ENCODE measurements around the gene UTY. TPM values are rescaled to one million over a fixed set of nuclear protein-coding genes. Genes with fewer than 3 reads are reported as not detected.

Gene UTY
- total and polyA plus RNA-seq, 9 of the 15 experiments (the other 6 are each of a cell fraction or from before 2014, with no cell fraction given) = 0.09 TPM; not detected in 8

DNA sequence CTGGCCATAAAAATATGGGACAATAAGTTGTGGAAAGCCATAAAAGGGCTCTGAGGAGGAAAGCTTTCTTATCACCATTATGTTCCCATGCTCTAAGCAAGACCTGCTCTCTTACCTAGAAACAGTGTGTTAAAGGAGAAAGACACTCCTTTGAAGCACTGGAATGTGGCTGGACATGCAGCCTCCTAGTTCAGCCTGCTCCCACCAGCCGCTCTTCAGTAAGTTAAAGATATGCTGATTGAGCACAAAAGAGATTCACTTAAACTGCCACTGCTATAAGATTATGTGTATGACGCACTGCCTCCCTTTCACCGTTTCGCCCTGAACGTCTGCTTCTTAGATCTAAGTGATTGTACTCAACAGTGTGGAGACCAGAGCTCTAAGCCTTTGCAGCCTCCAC lies 146.0 kb downstream of the UTY start:
- Histone ChIP-seq H3K27me3 (ENCODE audit: control insufficient read depth in 2 of 2, insufficient read depth in 2 of 2, low read length in 2 of 2) (no peaks in the 10 kb centered on the region), H4K20me1 (replicated peaks; ENCODE audit: control insufficient read depth, insufficient read depth, low read length) (no peaks in the 10 kb centered on the region), H3K4me3 (no peak overlapping the region), H3K4me2 (ENCODE audit: insufficient read depth, low read length) (no peak overlapping the region), H3K9me1 (ENCODE audit: control insufficient read depth, insufficient read depth, low read length) (no peaks in the 10 kb centered on the region), H3K9me3 (replicated peaks; ENCODE audit: control insufficient read depth, insufficient read depth, low read depth, low read length) (no peaks in the 10 kb centered on the region), H3K27ac (ENCODE audit: extremely low read depth, low read depth, low read length) (no peak overlapping the region), H3K36me3 (ENCODE audit: control insufficient read depth, insufficient read depth, low read length) (no peaks in the 10 kb centered on the region), H2AFZ (ENCODE audit: low read depth, low read length) (no peak overlapping the region), H3K9ac (ENCODE audit: insufficient read depth in 1 of 2, low read depth in 2 of 2, low read length in 2 of 2) (no peak overlapping the region), H3K4me1 (replicated peaks in 1 of 2; ENCODE audit: control insufficient read depth in 2 of 2, insufficient read depth in 2 of 2, low read length in 2 of 2) (no peaks in the 10 kb centered on the region), H3K79me2 (ENCODE audit: control insufficient read depth, insufficient read depth, low read length) (no peaks in the 10 kb centered on the region)
- no peak for ATAC-seq
- BruUV-seq (replicated peaks) = no TSS peak
- no peak for DNase-seq (ENCODE audit: extremely low read depth in 1 of 4, low spot score in 3 of 4)
- no CpG with 5 or more reads among the region's 5 CpGs for WGBS (ENCODE audit: insufficient coverage, low coverage, missing lambda C conversion rate)
- intact Hi-C loops (cut with micrococcal nuclease) = no loop called here
- in situ Hi-C loops (cut with MboI) = no loop called here
- ChIA-PET POLR2A (no interaction called here), CTCF (ENCODE audit: low intra/inter-chr PET ratio) (no interaction called here)
- no peak for FAIRE-seq
- TF ChIP-seq, protein P1, sequence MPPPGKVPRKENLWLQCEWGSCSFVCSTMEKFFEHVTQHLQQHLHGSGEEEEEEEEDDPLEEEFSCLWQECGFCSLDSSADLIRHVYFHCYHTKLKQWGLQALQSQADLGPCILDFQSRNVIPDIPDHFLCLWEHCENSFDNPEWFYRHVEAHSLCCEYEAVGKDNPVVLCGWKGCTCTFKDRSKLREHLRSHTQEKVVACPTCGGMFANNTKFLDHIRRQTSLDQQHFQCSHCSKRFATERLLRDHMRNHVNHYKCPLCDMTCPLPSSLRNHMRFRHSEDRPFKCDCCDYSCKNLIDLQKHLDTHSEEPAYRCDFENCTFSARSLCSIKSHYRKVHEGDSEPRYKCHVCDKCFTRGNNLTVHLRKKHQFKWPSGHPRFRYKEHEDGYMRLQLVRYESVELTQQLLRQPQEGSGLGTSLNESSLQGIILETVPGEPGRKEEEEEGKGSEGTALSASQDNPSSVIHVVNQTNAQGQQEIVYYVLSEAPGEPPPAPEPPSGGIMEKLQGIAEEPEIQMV (tag; conservative IDR thresholded peaks at IDR 0.05; ENCODE audit: low read depth) = no peak
- TF ChIP-seq TAF7 (tag; IDR thresholded peaks at IDR 0.05) = no peak
- TF ChIP-seq XRCC3 (IDR thresholded peaks at IDR 0.05) = no peak
- TF ChIP-seq, protein P2, sequence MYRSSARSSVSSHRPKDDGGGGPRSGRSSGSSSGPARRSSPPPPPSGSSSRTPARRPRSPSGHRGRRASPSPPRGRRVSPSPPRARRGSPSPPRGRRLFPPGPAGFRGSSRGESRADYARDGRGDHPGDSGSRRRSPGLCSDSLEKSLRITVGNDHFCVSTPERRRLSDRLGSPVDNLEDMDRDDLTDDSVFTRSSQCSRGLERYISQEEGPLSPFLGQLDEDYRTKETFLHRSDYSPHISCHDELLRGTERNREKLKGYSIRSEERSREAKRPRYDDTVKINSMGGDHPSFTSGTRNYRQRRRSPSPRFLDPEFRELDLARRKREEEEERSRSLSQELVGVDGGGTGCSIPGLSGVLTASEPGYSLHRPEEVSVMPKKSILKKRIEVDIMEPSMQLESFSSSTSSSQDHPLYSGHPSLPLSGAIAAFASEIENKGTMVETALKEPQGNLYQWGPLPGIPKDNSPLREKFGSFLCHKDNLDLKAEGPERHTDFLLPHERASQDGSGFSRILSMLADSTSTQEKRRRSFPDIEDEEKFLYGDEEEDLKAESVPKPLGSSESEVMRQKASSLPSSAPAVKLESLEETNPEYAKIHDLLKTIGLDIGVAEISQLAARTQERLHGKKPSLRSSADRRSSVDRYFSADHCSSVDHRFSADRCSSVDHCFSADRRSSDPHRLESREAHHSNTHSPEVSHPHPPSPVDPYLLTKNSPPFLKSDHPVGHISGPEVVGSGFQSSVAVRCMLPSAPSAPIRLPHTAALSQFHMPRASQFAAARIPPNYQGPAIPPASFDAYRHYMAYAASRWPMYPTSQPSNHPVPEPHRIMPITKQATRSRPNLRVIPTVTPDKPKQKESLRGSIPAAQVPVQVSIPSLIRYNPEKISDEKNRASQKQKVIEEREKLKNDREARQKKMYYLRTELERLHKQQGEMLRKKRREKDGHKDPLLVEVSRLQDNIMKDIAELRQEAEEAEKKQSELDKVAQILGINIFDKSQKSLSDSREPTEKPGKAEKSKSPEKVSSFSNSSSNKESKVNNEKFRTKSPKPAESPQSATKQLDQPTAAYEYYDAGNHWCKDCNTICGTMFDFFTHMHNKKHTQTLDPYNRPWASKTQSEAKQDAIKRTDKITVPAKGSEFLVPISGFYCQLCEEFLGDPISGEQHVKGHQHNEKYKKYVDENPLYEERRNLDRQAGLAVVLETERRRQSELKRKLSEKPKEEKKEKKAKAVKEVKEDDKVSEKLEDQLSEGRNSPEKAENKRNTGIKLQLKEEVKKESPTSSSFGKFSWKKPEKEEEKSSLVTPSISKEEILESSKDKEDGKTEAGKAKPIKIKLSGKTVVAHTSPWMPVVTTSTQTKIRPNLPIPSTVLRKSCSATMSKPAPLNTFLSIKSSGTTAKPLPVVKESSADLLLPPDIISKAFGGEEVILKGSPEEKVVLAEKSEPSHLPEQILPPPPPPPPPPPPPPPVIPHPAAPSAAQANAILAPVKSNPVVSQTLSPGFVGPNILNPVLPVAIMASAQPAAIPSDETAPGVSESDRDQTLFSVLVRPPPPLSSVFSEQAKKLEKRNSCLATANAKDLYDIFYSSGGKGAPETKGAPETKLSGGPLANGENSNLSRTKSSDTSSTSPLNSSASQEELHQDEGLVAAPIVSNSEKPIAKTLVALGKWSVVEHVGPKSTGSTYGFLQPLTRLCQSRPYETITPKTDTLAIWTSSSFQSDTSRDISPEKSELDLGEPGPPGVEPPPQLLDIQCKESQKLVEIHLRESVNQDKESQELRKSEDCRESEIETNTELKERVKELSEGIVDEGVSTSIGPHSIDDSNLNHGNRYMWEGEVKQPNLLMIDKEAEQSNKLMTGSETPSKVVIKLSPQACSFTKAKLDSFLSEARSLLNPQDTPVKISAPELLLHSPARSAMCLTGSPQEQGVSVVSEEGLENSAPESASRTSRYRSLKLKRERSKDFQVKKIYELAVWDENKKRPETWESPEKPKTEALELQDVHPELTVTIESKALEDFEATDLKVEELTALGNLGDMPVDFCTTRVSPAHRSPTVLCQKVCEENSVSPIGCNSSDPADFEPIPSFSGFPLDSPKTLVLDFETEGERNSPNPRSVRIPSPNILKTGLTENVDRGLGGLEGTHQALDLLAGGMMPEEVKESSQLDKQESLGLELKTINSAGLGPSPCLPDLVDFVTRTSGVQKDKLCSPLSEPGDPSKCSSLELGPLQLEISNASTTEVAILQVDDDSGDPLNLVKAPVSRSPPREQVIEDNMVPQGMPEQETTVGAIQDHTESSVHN (IDR thresholded peaks at IDR 0.05; ENCODE audit: borderline replicate concordance in 1 of 2, low read depth in 1 of 2) = no peak
- TF ChIP-seq, protein P3, sequence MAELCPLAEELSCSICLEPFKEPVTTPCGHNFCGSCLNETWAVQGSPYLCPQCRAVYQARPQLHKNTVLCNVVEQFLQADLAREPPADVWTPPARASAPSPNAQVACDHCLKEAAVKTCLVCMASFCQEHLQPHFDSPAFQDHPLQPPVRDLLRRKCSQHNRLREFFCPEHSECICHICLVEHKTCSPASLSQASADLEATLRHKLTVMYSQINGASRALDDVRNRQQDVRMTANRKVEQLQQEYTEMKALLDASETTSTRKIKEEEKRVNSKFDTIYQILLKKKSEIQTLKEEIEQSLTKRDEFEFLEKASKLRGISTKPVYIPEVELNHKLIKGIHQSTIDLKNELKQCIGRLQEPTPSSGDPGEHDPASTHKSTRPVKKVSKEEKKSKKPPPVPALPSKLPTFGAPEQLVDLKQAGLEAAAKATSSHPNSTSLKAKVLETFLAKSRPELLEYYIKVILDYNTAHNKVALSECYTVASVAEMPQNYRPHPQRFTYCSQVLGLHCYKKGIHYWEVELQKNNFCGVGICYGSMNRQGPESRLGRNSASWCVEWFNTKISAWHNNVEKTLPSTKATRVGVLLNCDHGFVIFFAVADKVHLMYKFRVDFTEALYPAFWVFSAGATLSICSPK (IDR thresholded peaks at IDR 0.05; ENCODE audit: borderline replicate concordance) = no peak
- no peak for TF ChIP-seq ZFPM2 (CRISPR knock-in tag; IDR thresholded peaks at IDR 0.05)
- TF ChIP-seq, protein P4, sequence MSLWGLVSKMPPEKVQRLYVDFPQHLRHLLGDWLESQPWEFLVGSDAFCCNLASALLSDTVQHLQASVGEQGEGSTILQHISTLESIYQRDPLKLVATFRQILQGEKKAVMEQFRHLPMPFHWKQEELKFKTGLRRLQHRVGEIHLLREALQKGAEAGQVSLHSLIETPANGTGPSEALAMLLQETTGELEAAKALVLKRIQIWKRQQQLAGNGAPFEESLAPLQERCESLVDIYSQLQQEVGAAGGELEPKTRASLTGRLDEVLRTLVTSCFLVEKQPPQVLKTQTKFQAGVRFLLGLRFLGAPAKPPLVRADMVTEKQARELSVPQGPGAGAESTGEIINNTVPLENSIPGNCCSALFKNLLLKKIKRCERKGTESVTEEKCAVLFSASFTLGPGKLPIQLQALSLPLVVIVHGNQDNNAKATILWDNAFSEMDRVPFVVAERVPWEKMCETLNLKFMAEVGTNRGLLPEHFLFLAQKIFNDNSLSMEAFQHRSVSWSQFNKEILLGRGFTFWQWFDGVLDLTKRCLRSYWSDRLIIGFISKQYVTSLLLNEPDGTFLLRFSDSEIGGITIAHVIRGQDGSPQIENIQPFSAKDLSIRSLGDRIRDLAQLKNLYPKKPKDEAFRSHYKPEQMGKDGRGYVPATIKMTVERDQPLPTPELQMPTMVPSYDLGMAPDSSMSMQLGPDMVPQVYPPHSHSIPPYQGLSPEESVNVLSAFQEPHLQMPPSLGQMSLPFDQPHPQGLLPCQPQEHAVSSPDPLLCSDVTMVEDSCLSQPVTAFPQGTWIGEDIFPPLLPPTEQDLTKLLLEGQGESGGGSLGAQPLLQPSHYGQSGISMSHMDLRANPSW (CRISPR knock-in tag; IDR thresholded peaks at IDR 0.05) = no peak
